Keratinocyte (primary cell): ENCODE results near the gene ZNF784. TPM values are rescaled to one million over a fixed set of nuclear protein-coding genes. Genes with fewer than 3 reads are reported as not detected.

ENCODE experiments used
- DNase-seq: peaks from one replicate; pipeline ENCODE4 v3.0.0-alpha.2; 2011; ENCODE audit warnings: low read depth, missing footprints, low spot score
- FAIRE-seq: peaks from 2 replicates; lab custom pipeline; 2011; peaks lifted over from hg19 to GRCh38; lab: Jason Lieb, UNC
- H2AFZ ChIP-seq: 2 replicates; pipeline ENCODE4 v1.6.0; 2012; ENCODE audit warnings: low read length, control low read depth, inconsistent platforms; ENCODE audit not compliant: control insufficient read depth
- H3K27ac ChIP-seq: 2 replicates; pipeline ENCODE4 v1.5.1; 2011; ENCODE audit warnings: low read length; ENCODE audit not compliant: control insufficient read depth, insufficient read depth
- H3K27me3 ChIP-seq: 3 replicates; pipeline ENCODE4 v1.6.0; 2011; ENCODE audit warnings: low read length; ENCODE audit not compliant: control insufficient read depth, insufficient read depth; ENCODE audit errors: extremely low read depth
- H3K36me3 ChIP-seq, 2 experiments: 2 replicates in 1 of 2; 3 replicates in 1 of 2; pipeline ENCODE4 v1.5.1; 2011; ENCODE audit warnings: low read length in 2 of 2, mild to moderate bottlenecking in 1 of 2; ENCODE audit not compliant: control insufficient read depth in 2 of 2, insufficient read depth in 2 of 2; ENCODE audit errors: extremely low read depth in 1 of 2
- H3K4me1 ChIP-seq: 3 replicates; pipeline ENCODE4 v1.5.1; 2011; ENCODE audit warnings: low read length; ENCODE audit not compliant: control insufficient read depth, insufficient read depth; ENCODE audit errors: extremely low read depth
- H3K4me2 ChIP-seq: 3 replicates; pipeline ENCODE4 v1.6.0; 2011; ENCODE audit warnings: low read depth, low read length; ENCODE audit not compliant: control insufficient read depth, insufficient read depth; ENCODE audit errors: extremely low read depth
- H3K4me3 ChIP-seq, 3 experiments: fragments of 200-600 bp in 1 of 3; sonication (generic) in 1 of 3; 2 replicates in 2 of 3; 3 replicates in 1 of 3; pipeline ENCODE4 v1.5.1; 2011 to 2016; ENCODE audit warnings: low read length in 3 of 3, mild to moderate bottlenecking in 3 of 3, control low read depth in 2 of 3, inconsistent platforms in 1 of 3, low read depth in 1 of 3, mixed read lengths in 1 of 3, mixed run types in 1 of 3, moderate library complexity in 1 of 3; ENCODE audit not compliant: control insufficient read depth in 2 of 3, insufficient read depth in 2 of 3; ENCODE audit errors: extremely low read depth in 1 of 3
- H3K79me2 ChIP-seq: 2 replicates; pipeline ENCODE4 v1.6.0; 2012; ENCODE audit warnings: low read length; ENCODE audit not compliant: control insufficient read depth, insufficient read depth
- H3K9ac ChIP-seq: 3 replicates; pipeline ENCODE4 v1.6.0; 2011; ENCODE audit warnings: low read length; ENCODE audit not compliant: control insufficient read depth, insufficient read depth; ENCODE audit errors: extremely low read depth
- H3K9me1 ChIP-seq: 3 replicates; pipeline ENCODE4 v1.6.0; 2011; ENCODE audit warnings: low read length; ENCODE audit not compliant: control insufficient read depth, insufficient read depth; ENCODE audit errors: extremely low read depth
- H3K9me3 ChIP-seq: 2 replicates; pipeline ENCODE4 v1.5.1; 2012; ENCODE audit warnings: low read depth, low read length; ENCODE audit not compliant: control insufficient read depth
- H4K20me1 ChIP-seq: 3 replicates; pipeline ENCODE4 v1.6.0; 2011; ENCODE audit warnings: low read length; ENCODE audit not compliant: control insufficient read depth, insufficient read depth; ENCODE audit errors: extremely low read depth
- EZH2 ChIP-seq: IDR thresholded peaks from one replicate; pipeline ENCODE4 v1.6.1; 2012; ENCODE audit warnings: inconsistent platforms, mild to moderate bottlenecking, low read length, moderate library complexity
- dilution Hi-C: fragments of 300-500 bp; cut with MboI; formaldehyde crosslinking; loops from one replicate; pipeline ENCODE4 v1.7.0; 2020; ENCODE audit warnings: low sequenced_read_pairs; ENCODE audit not compliant: extremely low pct_ligation_motif_present
- polyA plus RNA-seq, 5 experiments: library from polyadenylated mRNA; depleted of rRNA in 3 of 5; stranded (reverse) in 3 of 5; stranded (forward) in 1 of 5; unstranded in 1 of 5; fragments of >200 nt; gene quantifications; 1 replicate in 1 of 5; 2 replicates in 3 of 5; 3 replicates in 1 of 5; pipeline versions ENCODE4 v1.2.1 to v1.2.3, GENCODE V29; 2011 to 2012; ENCODE audit warnings: missing spikeins in 2 of 5, low read depth in 1 of 5, low replicate concordance in 1 of 5
- TF ChIP-seq, protein P1 (sequence below), 3 experiments: IDR thresholded peaks in 1 of 3; conservative IDR thresholded peaks in 1 of 3; optimal IDR thresholded peaks in 1 of 3; 2 replicates in 2 of 3; 3 replicates in 1 of 3; pipeline versions ENCODE3 to v1.5.1; 2011; ENCODE audit warnings: low read length in 3 of 3, mild to moderate bottlenecking in 3 of 3, moderate library complexity in 2 of 3, control low read depth in 1 of 3, inconsistent platforms in 1 of 3; ENCODE audit not compliant: insufficient read depth in 2 of 3; ENCODE audit errors: extremely low read depth in 1 of 3

ZNF784 gene
- polyA plus RNA-seq, 1 donor (not counting 4 experiments of a cell fraction or from before 2014, with no cell fraction given): 2.1 TPM

DNA sequence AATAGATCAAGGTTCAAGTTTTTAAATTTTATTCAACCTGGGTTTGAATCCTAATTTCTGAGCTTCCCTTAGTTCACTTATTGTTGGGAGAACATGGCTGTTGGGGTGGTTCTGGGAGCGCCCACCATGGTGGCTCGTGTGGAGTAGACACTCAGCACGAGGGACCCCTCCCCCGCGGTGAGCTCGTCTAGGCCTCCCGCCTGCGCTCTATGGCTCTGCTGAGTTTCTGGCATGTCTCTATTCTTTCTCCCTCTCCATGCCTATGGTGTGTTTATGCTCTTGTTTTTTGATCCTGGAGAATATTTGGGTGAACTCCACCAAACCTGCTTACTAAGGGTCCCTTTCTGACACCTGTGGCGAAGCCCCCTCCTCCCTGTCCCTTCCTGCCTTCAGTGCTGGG, 49.1 kb upstream of the ZNF784 start:
- Histone ChIP-seq H3K4me3 (no peak overlapping the region), H2AFZ (no peak overlapping the region), H3K9me1 (no peaks in the 10 kb centered on the region), H3K4me1 (peaks cover 19% of the 10 kb centered on the region), H3K79me2 (peaks cover 85% of the 10 kb centered on the region), H3K4me2 (no peak overlapping the region), H3K27ac (no peak overlapping the region), H3K9ac (no peak overlapping the region), H3K36me3 (peaks cover 27 to 29% of the 10 kb centered on the region in 2 experiments), H3K9me3 (no peaks in the 10 kb centered on the region), H4K20me1 (peaks cover 28% of the 10 kb centered on the region), H3K27me3 (no peaks in the 10 kb centered on the region)
- FAIRE-seq (no peak), DNase-seq (no peak)
- no peak for TF ChIP-seq EZH2
- TF ChIP-seq, protein P1, sequence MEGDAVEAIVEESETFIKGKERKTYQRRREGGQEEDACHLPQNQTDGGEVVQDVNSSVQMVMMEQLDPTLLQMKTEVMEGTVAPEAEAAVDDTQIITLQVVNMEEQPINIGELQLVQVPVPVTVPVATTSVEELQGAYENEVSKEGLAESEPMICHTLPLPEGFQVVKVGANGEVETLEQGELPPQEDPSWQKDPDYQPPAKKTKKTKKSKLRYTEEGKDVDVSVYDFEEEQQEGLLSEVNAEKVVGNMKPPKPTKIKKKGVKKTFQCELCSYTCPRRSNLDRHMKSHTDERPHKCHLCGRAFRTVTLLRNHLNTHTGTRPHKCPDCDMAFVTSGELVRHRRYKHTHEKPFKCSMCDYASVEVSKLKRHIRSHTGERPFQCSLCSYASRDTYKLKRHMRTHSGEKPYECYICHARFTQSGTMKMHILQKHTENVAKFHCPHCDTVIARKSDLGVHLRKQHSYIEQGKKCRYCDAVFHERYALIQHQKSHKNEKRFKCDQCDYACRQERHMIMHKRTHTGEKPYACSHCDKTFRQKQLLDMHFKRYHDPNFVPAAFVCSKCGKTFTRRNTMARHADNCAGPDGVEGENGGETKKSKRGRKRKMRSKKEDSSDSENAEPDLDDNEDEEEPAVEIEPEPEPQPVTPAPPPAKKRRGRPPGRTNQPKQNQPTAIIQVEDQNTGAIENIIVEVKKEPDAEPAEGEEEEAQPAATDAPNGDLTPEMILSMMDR (optimal IDR thresholded peaks at IDR 0.05 in 1 of 3, IDR thresholded peaks at IDR 0.05 in 1 of 3, conservative IDR thresholded peaks at IDR 0.05 in 1 of 3; ENCODE audit: extremely low read depth in 1 of 3, insufficient read depth in 2 of 3, low read length in 3 of 3): no peak
- dilution Hi-C loops: no loop called here

DNA sequence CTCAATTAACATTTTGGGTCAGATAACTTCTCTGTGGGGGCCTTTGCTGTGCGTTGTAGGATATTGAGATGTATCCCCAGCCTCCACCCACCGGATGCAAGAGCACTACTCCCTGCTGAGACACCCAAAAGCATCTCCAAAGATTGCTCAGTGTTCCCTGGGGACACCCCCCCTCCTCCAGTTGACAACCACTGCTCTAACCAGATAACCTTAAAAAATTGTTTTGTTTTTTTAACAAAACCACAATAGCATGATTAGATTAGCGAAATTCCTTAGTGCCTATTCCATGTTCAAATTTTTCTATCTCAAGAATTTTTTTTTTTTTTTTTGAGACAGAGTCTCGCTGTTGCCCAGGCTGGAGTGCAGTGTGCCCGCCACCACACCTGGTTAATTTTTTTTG, 48.1 kb upstream of the ZNF784 start:
- FAIRE-seq (no peak), DNase-seq (no peak)
- peaks cover 22 to 32% of the 10 kb centered on the region in 2 experiments for H3K36me3 ChIP-seq
- H3K27ac ChIP-seq: no peak overlapping the region
- TF ChIP-seq EZH2: no peak
- TF ChIP-seq, protein P1 (optimal IDR thresholded peaks at IDR 0.05 in 1 of 3, IDR thresholded peaks at IDR 0.05 in 1 of 3, conservative IDR thresholded peaks at IDR 0.05 in 1 of 3; ENCODE audit: extremely low read depth in 1 of 3, insufficient read depth in 2 of 3, low read length in 3 of 3): no peak
- peaks cover 24% of the 10 kb centered on the region for H3K4me1 ChIP-seq
- peaks cover 85% of the 10 kb centered on the region for H3K79me2 ChIP-seq
- dilution Hi-C loops: no loop called here
- H3K4me3 ChIP-seq: no peak overlapping the region
- H3K27me3 ChIP-seq: no peaks in the 10 kb centered on the region
- H2AFZ ChIP-seq: no peak overlapping the region
- H3K9me1 ChIP-seq: peaks cover 1% of the 10 kb centered on the region
- H4K20me1 ChIP-seq: peaks cover 34% of the 10 kb centered on the region
- no peak overlapping the region for H3K4me2 ChIP-seq
- H3K9me3 ChIP-seq: no peaks in the 10 kb centered on the region
- H3K9ac ChIP-seq: no peak overlapping the region
